NCI-H1092 treated with DMSO at 0.1 percent for 48 hours (cell line): Measurements from ENCODE around the gene SRM.
"Not testable (repeated sequence)": the region's sequence is repeated elsewhere in the genome, so short reads cannot be mapped to it uniquely, and the experiment has no call there.

Source experiments
- DNase-seq: peaks from one replicate; lab custom pipeline; 2025; lab: John Stamatoyannopoulos, UW

The SRM gene

DNA sequence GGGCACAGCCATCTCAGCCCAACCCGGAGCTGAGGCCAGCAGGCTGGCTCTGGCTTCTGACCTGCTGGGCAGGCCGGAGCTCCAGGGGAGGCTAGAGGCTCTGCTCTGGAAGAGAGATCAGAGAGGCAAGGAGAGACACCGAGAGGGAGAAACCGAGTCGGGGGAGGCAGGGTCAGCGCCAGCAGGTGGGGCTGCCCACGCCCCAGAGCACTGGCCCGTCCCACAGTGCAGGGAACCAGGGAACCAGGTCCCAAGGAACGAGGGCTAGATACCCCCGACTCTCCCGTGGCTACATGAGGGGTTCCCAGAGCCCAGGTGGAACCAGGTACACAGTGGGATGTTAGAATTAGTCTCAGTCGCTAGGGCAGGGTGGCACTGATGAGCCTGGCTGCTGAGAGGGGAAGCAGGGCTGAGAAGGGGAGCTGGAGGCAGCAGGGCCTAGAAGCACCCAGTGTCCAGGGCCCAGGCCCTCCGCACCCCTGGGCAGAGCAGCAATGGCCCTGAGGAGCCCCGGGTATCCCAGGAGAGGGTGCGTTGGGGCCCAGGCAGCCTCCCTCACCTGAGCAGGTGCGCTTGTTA is 14.9 kb downstream of the SRM start:
- no peak for DNase-seq

DNA sequence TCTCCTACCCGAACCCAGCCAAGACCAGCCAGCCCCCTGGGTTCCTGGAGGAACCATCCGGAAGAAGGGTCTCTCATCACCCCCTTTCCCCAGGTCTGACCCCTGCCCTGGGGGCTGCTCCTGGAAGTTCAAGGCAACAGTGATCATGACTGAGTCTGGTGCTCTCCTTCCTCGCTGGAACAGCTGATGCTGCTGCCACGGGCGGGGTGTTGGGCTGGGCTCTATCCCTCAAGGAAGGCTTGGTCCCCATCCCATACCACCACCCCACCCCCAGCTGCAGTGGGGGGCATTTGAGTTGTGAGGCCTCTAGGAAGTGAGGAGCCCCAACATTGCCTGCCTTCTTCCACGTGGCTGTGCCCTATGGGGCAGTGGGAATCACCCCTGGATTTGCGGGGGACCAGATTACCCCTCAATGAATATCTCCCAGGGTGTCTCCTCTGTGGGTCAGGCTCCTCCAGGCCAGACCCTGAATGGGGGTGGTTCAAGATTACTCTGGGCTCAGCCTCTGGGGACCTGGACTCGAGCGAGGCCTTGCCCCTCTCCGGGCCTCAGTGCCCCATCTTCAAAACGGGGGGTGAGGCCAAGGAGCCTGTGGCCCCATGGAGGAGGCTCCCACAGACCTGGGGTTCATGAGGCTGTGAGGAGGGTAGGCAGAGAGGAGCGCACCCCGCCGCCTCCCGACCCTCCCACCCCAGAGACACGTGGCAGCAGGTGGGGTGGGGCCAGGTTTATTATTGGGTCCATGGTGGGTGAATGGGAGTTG is 15.6 kb downstream of the SRM start:
- no peak for DNase-seq

GRCh38 chr1:11042995-11043874 is 16.6 kb downstream of the SRM start:
- no peak for DNase-seq

- no peak for DNase-seq
Measured at GRCh38 chr1:11042065-11042464, 17.8 kb downstream of the SRM start.

DNA sequence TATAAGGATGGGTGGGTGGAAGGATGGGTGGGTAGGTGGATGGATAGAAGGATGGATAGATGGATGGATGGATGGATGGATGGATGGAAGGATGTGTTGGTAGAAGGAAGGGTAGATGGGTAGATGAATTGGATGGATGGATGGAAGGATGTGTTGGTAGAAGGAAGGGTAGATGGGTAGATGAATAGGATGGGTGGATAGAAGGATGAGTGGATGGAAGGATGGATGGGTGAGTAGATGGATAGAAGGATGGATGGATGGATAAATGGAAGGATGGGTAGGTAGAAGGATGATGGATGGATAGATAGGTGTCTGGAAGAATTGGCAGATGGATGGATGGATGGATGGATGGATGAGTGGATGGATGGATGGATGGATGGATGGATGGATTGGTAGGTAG is 18.8 kb downstream of the SRM start:
- no peak for DNase-seq

DNA sequence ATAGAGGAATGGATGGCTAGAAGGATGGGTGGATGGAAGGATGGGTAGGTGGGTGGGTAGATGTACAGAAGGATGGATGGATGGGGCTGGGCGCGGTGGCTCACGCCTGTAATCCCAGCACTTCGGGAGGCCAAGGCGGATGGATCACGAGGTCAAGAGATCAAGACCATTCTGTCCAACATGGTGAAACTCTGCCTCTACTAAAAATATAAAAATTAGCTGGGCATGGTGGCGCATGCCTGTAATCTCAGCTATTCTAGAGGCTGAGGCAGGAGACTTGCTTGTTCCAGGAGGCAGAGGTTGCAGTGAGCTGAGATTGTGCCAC is 19.8 kb downstream of the SRM start:
- DNase-seq, result not testable (repeated sequence)

DNA sequence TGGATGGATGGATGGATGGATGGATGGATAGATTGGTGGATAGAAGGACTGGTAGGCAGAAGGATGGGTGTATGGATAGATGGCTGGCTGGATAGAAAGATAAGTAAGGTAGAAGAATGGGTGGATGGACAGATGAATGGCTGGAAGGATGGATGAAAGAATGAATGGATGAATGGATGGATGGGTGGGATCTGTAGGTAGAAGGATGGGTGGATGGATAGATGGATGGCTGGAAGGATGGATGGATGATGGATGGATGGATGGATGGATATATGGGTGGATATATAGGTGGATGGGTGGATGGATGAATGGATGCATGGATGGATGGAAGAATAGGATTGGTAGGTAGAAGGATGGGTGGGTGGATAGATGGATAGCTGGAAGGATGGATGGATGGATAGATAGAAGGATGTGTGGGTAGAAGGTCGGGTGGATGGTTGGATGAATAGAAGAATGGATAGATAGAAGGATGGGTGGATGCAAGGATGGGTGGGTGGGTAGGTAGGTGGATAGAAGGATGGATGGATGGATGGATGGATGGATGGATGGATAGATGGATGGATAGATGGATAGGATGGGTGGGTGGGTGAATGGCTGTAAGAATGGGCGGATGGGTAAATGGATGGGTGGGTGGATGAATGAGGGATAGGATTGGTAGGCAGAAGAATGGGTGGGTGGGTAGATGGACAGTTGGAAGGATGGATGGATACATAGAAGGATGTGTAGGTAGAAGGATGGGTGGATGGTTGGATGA is 20.3 kb downstream of the SRM start:
- no peak for DNase-seq

DNA sequence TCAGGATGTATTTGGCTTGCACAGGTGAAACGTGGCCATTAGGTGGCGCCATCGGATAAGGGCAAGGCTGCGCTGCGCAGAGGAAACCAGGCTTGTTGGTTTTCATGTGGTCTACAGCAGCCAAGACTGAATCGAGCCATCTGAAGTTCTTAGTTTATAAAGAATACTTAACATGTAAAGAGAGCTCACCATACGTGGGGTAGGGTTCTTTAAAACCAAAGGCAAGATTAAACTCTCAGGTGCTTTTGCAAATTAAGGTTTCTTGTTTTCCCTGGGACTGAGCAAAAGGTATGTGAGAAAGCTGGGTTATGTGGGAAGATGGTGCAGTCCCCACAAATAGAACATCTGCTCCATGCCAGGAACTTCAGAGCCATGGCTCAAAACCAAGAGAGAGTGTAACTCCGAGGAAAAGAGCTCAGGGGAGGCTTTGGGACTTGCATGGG is 22.1 kb downstream of the SRM start:
- peak; percentile 93 for DNase-seq

DNA sequence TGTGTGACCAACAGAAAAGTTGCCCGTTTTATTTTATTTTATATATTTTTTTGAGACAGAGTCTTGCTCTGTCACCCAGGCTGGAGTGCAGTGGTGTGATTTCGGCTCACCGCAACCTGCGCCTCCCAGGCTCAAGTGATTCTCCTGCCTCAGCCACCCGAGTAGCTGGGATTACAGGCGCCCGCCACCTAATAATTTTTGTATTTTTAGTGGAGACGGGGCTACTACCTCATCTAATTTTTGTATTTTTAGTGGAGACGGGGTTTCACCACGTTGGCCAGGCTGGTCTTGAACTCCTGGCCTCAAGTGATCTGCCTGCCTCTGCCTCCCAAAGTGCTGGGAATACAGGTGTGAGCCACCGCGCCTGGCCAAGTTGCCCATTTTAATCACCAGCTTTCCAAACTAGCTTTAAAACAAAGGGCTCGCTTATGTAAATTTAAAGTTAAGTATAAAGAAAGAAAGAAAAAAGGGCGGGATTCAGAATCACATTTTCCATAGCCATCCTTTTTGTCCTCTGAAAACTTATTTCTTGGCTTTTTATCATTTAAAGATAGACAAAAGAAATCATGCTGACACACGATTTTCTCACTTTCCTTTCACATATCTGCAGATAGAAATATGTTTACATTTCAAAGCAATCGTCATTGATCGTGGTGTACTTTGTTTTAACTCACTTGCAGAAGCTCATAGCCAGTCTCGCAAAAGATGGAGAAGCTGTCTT is 22.6 kb downstream of the SRM start:
- not testable (repeated sequence) for DNase-seq

GRCh38 chr1:11031624-11032262 is 28.1 kb downstream of the SRM start:
- DNase-seq, result no peak

DNA sequence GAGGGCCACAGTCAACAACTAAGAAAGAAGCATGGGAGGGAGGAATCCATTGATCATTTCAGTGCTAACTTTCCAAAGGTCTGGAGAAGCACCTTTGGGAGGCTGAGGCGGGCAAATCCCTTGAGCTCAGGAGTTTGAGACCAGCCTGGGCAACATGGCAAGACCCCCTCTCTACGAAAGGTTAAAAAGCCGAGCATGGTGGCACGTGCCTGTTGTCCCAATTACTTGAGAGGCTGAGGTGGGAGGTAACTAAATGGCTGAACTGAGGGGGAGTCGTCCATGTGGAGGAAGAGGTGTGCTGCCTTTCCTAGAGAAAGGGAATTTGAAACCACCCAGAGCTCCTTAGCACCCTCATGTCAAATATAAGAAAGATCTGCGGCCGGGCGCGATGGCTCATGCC is 29.0 kb downstream of the SRM start:
- DNase-seq, result no peak

DNA sequence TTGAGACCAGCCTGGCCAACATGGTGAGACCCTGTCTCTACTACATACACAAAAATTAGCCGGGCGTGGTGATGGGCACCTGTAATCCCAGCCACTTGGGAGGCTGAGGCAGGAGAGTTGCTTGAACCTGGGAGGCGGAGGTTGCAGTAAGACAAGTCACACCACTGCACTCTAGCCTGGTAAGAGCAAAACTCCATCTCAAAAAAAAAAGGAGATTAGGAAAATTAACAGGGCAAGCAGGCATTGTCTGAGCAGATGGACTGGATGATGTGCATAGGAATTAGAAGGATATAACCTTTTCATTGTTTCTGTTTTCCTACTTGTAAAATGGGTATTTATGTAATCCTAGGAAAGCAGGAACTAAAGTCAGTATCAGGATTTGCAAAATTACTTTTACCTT is 31.8 kb downstream of the SRM start:
- no peak for DNase-seq

- no peak for DNase-seq
Measured at GRCh38 chr1:11027316-11027715, 32.5 kb downstream of the SRM start.

- DNase-seq, result no peak
Measured at GRCh38 chr1:11026903-11027302, 32.9 kb downstream of the SRM start.

DNA sequence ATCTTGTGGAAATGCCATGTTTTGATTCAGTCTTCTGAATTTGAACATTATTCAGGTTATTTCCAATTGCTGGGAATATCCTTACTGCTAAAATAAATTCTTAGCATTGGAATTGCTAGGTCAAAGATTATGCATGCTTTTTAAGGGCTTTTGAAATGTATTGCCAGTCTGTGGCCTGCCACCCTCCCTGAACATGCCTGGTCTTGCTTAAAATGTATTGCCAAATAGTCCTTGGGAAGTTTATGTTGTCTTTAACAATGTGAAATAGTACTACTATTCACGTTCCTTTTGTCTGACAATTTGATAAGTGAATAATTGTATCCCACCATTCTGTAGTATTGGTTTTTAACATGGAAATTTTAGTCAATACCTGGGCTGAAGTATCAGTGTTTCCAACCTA is 33.8 kb downstream of the SRM start:
- no peak for DNase-seq

DNA sequence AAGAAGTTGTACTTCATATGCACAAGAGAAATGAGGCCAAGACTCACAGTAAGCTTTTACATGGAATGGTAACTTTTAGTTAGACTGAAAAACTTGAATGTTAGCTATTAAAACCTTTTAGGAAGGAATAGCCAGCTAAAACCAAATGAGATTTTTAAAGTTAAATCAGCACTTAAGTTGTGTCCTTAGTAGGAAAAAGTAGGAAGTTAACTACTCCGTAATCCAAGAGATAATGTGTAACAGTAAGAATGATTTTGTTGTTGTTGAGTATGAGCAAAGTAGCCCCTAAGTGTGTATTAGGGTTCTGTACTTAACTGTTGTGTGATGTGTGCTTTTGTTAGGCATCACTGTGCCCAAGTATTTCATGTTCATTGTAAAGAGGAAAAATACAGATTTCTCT is 34.2 kb downstream of the SRM start:
- DNase-seq, result no peak

DNA sequence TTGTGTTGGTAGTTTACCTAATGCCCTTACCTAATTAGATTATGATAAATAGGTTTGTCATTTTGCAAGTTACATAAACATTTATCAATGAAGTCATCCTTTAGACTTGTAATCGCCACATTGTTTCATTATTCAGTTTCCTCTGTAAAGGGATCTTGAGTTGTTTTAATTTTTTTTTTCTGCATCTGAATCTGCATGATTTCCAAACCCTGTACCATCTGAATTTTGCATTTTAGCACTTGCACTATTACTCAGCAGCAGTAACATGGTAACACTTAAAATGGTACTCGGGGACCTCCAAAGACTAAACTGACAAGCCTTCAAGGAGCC is 35.0 kb downstream of the SRM start:
- DNase-seq, result no peak

DNA sequence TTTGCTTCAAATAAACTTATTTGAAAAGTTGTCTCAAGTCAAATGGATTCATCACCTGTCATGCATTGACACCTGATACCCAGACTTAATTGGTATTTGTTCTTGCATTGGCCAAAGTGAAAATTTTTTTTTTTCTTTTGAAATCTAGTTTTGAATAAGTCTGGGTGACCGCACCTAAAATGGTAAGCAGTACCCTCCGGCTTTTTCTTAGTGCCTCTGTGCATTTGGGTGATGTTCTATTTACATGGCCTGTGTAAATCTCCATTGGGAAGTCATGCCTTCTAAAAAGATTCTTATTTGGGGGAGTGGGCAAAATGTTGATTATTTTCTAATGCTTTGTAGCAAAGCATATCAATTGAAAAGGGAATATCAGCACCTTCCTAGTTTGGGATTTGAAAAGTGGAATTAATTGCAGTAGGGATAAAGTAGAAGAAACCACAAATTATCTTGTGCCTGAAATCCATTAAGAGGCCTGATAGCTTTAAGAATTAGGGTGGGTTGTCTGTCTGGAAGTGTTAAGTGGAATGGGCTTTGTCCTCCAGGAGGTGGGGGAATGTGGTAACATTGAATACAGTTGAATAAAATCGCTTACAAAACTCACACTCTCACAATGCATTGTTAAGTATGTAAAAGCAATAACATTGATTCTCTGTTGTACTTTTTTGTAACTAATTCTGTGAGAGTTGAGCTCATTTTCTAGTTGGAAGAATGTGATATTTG is 35.5 kb downstream of the SRM start:
- DNase-seq, result no peak

DNA sequence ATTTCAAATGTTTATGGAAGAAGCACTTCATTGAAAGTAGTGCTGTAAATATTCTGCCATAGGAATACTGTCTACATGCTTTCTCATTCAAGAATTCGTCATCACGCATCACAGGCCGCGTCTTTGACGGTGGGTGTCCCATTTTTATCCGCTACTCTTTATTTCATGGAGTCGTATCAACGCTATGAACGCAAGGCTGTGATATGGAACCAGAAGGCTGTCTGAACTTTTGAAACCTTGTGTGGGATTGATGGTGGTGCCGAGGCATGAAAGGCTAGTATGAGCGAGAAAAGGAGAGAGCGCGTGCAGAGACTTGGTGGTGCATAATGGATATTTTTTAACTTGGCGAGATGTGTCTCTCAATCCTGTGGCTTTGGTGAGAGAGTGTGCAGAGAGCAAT is 36.6 kb downstream of the SRM start:
- DNase-seq, result no peak

- DNase-seq, result no peak
Measured at GRCh38 chr1:11019971-11020370, 39.8 kb downstream of the SRM start.

GRCh38 chr1:11019358-11019757 is 40.5 kb downstream of the SRM start:
- not testable (repeated sequence) for DNase-seq
